OCI-LY3 (cell line): ENCODE data around the gene BABAM2.

Experiments used
- H2AFZ ChIP-seq: fragments of 200-600, 300-600 bp; shearing (Covaris generic); 2 replicates; pipeline ENCODE4 v1.6.0; 2014; ENCODE audit warnings: antibody characterized with exemption, low read depth, low read length
- H3K27ac ChIP-seq: fragments of 200-600, 300-600 bp; sonication (generic); 2 replicates; pipeline ENCODE4 v1.5.1; 2014; ENCODE audit warnings: mild to moderate bottlenecking, low read length, moderate library complexity, mixed read lengths
- H3K27me3 ChIP-seq: fragments of 200-600, 300-600 bp; sonication (generic); 2 replicates; pipeline ENCODE4 v1.6.1; 2014; ENCODE audit warnings: low read depth, low read length, mixed read lengths
- H3K36me3 ChIP-seq: fragments of 200-600, 300-600 bp; sonication (generic); replicated peaks from 2 replicates; pipeline ENCODE3; 2014; ENCODE audit warnings: low read depth, low read length, mixed read lengths
- H3K4me1 ChIP-seq: fragments of 300-600, 200-600 bp; sonication (generic); 2 replicates; pipeline ENCODE4 v1.6.1; 2014; ENCODE audit warnings: low read length, mixed read lengths
- H3K4me2 ChIP-seq: fragments of 200-600, 300-600 bp; sonication (generic); 2 replicates; pipeline ENCODE4 v1.6.1; 2014; ENCODE audit warnings: low read length, mixed read lengths
- H3K4me3 ChIP-seq: fragments of 300-600, 200-600 bp; sonication (generic); 2 replicates; pipeline ENCODE4 v1.5.1; 2014; ENCODE audit warnings: antibody characterized with exemption, mild to moderate bottlenecking, low read length, moderate library complexity
- H3K79me2 ChIP-seq: fragments of 300-600, 200-600 bp; shearing (Covaris generic); 2 replicates; pipeline ENCODE4 v1.6.1; 2014; ENCODE audit warnings: mild to moderate bottlenecking, low read length, mixed read lengths
- H3K9ac ChIP-seq: fragments of 300-600, 200-600 bp; shearing (Covaris generic); 2 replicates; pipeline ENCODE4 v1.6.0; 2014; ENCODE audit warnings: mild to moderate bottlenecking, low read length, moderate library complexity
- H3K9me3 ChIP-seq: fragments of 200-600, 300-600 bp; shearing (Covaris generic); 2 replicates; pipeline ENCODE4 v1.6.1; 2014; ENCODE audit warnings: low read length, mixed read lengths; ENCODE audit not compliant: insufficient read depth
- H4K20me1 ChIP-seq: fragments of 200-600, 300-600 bp; sonication (generic); 2 replicates; pipeline ENCODE4 v1.6.1; 2016; ENCODE audit warnings: low read length, mixed read lengths; ENCODE audit not compliant: insufficient read depth
- EZH2phosphoT487 ChIP-seq: fragments of 200-600 bp; shearing (Covaris generic); IDR thresholded peaks from 2 replicates; pipeline ENCODE4 v1.6.1; 2018; ENCODE audit warnings: antibody characterized with exemption, mixed run types, low read depth
- TF ChIP-seq, protein P1 (sequence below): fragments of 200-600, 300-600 bp; sonication (generic); IDR thresholded peaks from 2 replicates; pipeline ENCODE4 v1.5.1; 2014; ENCODE audit warnings: antibody characterized with exemption, low read length, low read depth

The BABAM2 gene

GRCh38 chr2:27890146-27890923, at the start of gene BABAM2, which contains the start of gene RBKS:
Gene BABAM2 (plus strand): TSS chr2:27890729. CDS start chr2:27894557, 3,828 bp downstream.
Gene RBKS (minus strand): TSS chr2:27890387. CDS start chr2:27890345, 42 bp downstream.
- H4K20me1 ChIP-seq = no peaks in the 10 kb centered on the region
- peak within 1 kb of the TSS; percentile 95 for H2AFZ ChIP-seq
- H3K36me3 ChIP-seq = peaks cover 7% of the 10 kb centered on the region
- H3K27ac ChIP-seq = peak within 1 kb of the TSS; percentile 71
- H3K9ac ChIP-seq = peak within 1 kb of the TSS; percentile 85
- no peaks in the 10 kb centered on the region for H3K9me3 ChIP-seq
- peak within 1 kb of the TSS; percentile 96 for H3K4me3 ChIP-seq
- no peak for TF ChIP-seq EZH2phosphoT487
- TF ChIP-seq, protein P1, sequence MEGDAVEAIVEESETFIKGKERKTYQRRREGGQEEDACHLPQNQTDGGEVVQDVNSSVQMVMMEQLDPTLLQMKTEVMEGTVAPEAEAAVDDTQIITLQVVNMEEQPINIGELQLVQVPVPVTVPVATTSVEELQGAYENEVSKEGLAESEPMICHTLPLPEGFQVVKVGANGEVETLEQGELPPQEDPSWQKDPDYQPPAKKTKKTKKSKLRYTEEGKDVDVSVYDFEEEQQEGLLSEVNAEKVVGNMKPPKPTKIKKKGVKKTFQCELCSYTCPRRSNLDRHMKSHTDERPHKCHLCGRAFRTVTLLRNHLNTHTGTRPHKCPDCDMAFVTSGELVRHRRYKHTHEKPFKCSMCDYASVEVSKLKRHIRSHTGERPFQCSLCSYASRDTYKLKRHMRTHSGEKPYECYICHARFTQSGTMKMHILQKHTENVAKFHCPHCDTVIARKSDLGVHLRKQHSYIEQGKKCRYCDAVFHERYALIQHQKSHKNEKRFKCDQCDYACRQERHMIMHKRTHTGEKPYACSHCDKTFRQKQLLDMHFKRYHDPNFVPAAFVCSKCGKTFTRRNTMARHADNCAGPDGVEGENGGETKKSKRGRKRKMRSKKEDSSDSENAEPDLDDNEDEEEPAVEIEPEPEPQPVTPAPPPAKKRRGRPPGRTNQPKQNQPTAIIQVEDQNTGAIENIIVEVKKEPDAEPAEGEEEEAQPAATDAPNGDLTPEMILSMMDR = no peak
- peaks cover 13% of the 10 kb centered on the region for H3K79me2 ChIP-seq
- no peaks in the 10 kb centered on the region for H3K27me3 ChIP-seq
- peak within 1 kb of the TSS; percentile 97 for H3K4me2 ChIP-seq
- H3K4me1 ChIP-seq = peaks cover 16% of the 10 kb centered on the region

GRCh38 chr2:27842894-27843293, 47.6 kb upstream of the BABAM2 start:
- H3K4me2 ChIP-seq = no peak overlapping the region
- H3K4me3 ChIP-seq = no peak overlapping the region
- H3K27ac ChIP-seq = no peak overlapping the region
- no peaks in the 10 kb centered on the region for H3K27me3 ChIP-seq
- no peak overlapping the region for H3K9ac ChIP-seq
- H2AFZ ChIP-seq = no peak overlapping the region
- H3K36me3 ChIP-seq = no peaks in the 10 kb centered on the region
- H3K4me1 ChIP-seq = no peaks in the 10 kb centered on the region
- no peaks in the 10 kb centered on the region for H4K20me1 ChIP-seq
- H3K79me2 ChIP-seq = no peaks in the 10 kb centered on the region
- TF ChIP-seq EZH2phosphoT487 = no peak
- TF ChIP-seq, protein P1 = no peak
- H3K9me3 ChIP-seq = no peaks in the 10 kb centered on the region

GRCh38 chr2:27843992-27844391, 46.5 kb upstream of the BABAM2 start:
- no peaks in the 10 kb centered on the region for H3K27me3 ChIP-seq
- no peak overlapping the region for H3K9ac ChIP-seq
- no peak overlapping the region for H3K4me3 ChIP-seq
- no peaks in the 10 kb centered on the region for H4K20me1 ChIP-seq
- no peak for TF ChIP-seq EZH2phosphoT487
- TF ChIP-seq, protein P1 = no peak
- H3K4me2 ChIP-seq = no peak overlapping the region
- H3K79me2 ChIP-seq = no peaks in the 10 kb centered on the region
- H3K36me3 ChIP-seq = no peaks in the 10 kb centered on the region
- no peak overlapping the region for H3K27ac ChIP-seq
- H3K4me1 ChIP-seq = no peaks in the 10 kb centered on the region
- no peaks in the 10 kb centered on the region for H3K9me3 ChIP-seq
- H2AFZ ChIP-seq = no peak overlapping the region

DNA sequence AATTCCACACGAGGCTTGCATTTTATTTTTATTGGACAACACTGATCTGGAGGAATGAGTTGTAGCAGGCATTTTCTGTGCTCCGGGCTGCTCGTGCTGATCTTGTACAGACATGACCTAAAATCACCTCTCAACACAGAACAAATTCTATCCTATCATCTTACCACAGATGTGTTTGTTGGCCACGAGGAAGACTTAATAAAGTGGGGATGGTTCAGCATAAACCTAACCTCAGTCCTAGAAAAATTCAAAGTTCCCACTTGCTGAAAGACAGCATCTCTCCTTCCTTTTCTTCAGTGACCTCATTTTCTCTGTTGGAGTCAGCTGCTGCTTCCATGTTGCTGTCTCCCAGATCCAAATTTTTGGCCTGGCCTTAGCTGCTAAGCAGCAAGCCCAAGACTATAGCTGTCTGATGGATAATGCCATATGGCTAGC, 45.7 kb upstream of the BABAM2 start:
- no peaks in the 10 kb centered on the region for H3K4me1 ChIP-seq
- no peak overlapping the region for H3K4me2 ChIP-seq
- no peaks in the 10 kb centered on the region for H4K20me1 ChIP-seq
- no peak overlapping the region for H2AFZ ChIP-seq
- H3K9ac ChIP-seq = no peak overlapping the region
- H3K9me3 ChIP-seq = no peaks in the 10 kb centered on the region
- no peaks in the 10 kb centered on the region for H3K36me3 ChIP-seq
- H3K27ac ChIP-seq = no peak overlapping the region
- no peaks in the 10 kb centered on the region for H3K79me2 ChIP-seq
- H3K27me3 ChIP-seq = no peaks in the 10 kb centered on the region
- no peak overlapping the region for H3K4me3 ChIP-seq
- no peak for TF ChIP-seq EZH2phosphoT487
- TF ChIP-seq, protein P1 = no peak
